Osteoblast (primary cell): ENCODE data around the gene C1orf167. TPM values are rescaled to one million over a fixed set of nuclear protein-coding genes. Genes with fewer than 3 reads are reported as not detected.

Source experiments
- DNase-seq: peaks from one replicate; pipeline ENCODE4 v3.0.0; 2011; ENCODE audit warnings: low spot score, mixed read lengths; ENCODE audit not compliant: insufficient read length; ENCODE audit errors: missing footprints
- H2AFZ ChIP-seq: 2 replicates; pipeline ENCODE4 v1.6.0; 2011; ENCODE audit warnings: mild to moderate bottlenecking, low read length
- H3K27ac ChIP-seq: 2 replicates; pipeline ENCODE4 v1.5.1; 2011; ENCODE audit warnings: mild to moderate bottlenecking, low read depth, low read length, moderate library complexity
- H3K27me3 ChIP-seq: 2 replicates; pipeline ENCODE4 v1.6.0; 2012; ENCODE audit warnings: mild to moderate bottlenecking, control low read depth, inconsistent platforms, low read length, moderate library complexity; ENCODE audit not compliant: insufficient read depth
- H3K36me3 ChIP-seq: 2 replicates; pipeline ENCODE4 v1.5.1; 2011; ENCODE audit warnings: mild to moderate bottlenecking, low read length, control low read depth, moderate library complexity; ENCODE audit not compliant: insufficient read depth
- H3K4me1 ChIP-seq: 2 replicates; pipeline ENCODE4 v1.5.1; 2011; ENCODE audit warnings: mild to moderate bottlenecking, low read length, control low read depth, moderate library complexity; ENCODE audit not compliant: insufficient read depth
- H3K4me2 ChIP-seq: 2 replicates; pipeline ENCODE4 v1.6.0; 2011; ENCODE audit warnings: mild to moderate bottlenecking, low read length; ENCODE audit not compliant: insufficient read depth
- H3K4me3 ChIP-seq: fragments of 200-600 bp; sonication (generic); 3 replicates; pipeline ENCODE4 v1.5.1; 2012; ENCODE audit warnings: mild to moderate bottlenecking, low read length, inconsistent platforms; ENCODE audit not compliant: insufficient read depth
- H3K79me2 ChIP-seq: 2 replicates; pipeline ENCODE4 v1.6.0; 2012; ENCODE audit warnings: mild to moderate bottlenecking, low read length, control low read depth, inconsistent platforms; ENCODE audit not compliant: insufficient read depth
- H3K9me3 ChIP-seq: 2 replicates; pipeline ENCODE4 v1.5.1; 2011; ENCODE audit warnings: low read depth, low read length, control low read depth
- H4K20me1 ChIP-seq: 2 replicates; pipeline ENCODE4 v1.6.0; 2012; ENCODE audit warnings: mild to moderate bottlenecking, low read length, control low read depth; ENCODE audit not compliant: insufficient read depth
- total RNA-seq: library from RNA; depleted of rRNA; stranded (reverse); fragments of >200 nt; gene quantifications from 2 replicates; pipeline ENCODE4 v1.2.3, GENCODE V29; 2012
- TF ChIP-seq, protein P1 (sequence below): IDR thresholded peaks from 2 replicates; pipeline ENCODE4 v1.5.1; 2011; ENCODE audit warnings: mild to moderate bottlenecking, low read depth, low read length, moderate library complexity; ENCODE audit errors: extremely low read depth

Gene C1orf167
- total RNA-seq, 1 donor = not detected

DNA sequence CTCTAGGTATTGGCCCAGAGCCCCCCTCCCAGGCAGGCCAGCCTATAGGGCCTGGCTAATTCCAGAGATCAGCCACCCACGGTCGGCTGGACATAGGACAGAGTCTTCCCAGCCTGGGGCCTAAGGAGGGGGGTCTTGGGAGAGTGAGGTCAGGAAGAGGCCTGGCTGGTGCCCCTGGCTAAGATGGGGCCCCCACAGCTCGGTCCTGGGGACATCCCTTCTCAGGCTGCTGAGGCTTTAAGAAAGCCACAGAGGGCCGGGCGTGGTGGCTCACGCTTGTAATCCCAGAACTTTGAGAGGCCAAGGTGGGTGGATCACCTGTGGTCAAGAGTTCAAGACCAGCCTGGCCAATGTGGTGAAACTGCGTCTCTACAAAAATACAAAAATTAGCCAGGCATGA, 2.5 kb downstream of the C1orf167 start:
- no peaks in the 10 kb centered on the region for H3K4me1 ChIP-seq
- peak; percentile 76 for DNase-seq
- TF ChIP-seq, protein P1, sequence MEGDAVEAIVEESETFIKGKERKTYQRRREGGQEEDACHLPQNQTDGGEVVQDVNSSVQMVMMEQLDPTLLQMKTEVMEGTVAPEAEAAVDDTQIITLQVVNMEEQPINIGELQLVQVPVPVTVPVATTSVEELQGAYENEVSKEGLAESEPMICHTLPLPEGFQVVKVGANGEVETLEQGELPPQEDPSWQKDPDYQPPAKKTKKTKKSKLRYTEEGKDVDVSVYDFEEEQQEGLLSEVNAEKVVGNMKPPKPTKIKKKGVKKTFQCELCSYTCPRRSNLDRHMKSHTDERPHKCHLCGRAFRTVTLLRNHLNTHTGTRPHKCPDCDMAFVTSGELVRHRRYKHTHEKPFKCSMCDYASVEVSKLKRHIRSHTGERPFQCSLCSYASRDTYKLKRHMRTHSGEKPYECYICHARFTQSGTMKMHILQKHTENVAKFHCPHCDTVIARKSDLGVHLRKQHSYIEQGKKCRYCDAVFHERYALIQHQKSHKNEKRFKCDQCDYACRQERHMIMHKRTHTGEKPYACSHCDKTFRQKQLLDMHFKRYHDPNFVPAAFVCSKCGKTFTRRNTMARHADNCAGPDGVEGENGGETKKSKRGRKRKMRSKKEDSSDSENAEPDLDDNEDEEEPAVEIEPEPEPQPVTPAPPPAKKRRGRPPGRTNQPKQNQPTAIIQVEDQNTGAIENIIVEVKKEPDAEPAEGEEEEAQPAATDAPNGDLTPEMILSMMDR = no peak

DNA sequence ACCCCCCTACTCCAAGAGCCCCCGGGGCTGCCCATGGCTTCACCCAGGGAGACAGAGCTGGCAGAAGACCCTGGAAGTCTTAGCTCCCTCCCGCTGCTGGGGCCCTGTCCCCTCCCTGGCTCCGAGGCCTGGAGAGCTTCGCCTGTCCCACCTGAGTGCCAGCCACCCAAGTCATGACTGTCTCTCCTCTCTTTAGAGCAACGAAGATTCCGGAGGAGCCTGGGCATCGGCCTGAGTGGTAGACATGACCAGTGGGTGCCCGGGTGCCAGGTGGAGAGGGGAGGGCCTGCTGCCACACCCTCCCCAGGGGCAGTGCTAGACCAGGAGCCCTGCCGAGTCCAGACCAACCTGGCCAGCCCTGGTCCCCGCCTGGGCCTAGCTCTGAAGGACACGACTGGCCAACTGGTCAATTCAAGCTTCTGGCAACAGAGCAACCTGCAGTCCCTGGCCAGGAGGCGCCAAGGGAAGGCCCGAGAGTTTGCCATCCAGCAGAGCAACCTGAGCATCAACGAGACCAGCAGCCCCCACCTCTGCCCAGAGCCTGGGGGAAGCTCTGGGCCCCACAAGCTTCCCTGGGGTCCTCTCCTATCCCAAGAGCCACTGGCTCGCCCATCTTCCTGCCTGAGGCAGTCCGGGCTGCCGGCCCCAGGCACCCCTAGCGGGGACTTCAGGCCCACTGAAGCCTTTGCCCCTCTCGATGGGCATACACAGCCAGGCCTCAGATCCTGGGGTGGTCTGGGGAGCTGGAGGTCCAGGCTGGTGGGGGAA, 3.9 kb downstream of the C1orf167 start:
- Histone ChIP-seq H3K4me2 (no peak overlapping the region), H4K20me1 (no peaks in the 10 kb centered on the region), H3K4me1 (no peaks in the 10 kb centered on the region), H3K27ac (no peak overlapping the region), H2AFZ (no peak overlapping the region), H3K9me3 (no peaks in the 10 kb centered on the region), H3K4me3 (no peak overlapping the region), H3K27me3 (peaks cover 23% of the 10 kb centered on the region), H3K36me3 (no peaks in the 10 kb centered on the region), H3K79me2 (no peaks in the 10 kb centered on the region)
- DNase-seq = peak; percentile 45
- TF ChIP-seq, protein P1 = no peak

More for the DNA sequence above, 2.5 kb downstream of the C1orf167 start:
- Histone ChIP-seq H3K4me2 (no peak overlapping the region), H3K9me3 (no peaks in the 10 kb centered on the region), H3K27ac (no peak overlapping the region), H3K27me3 (peaks cover 23% of the 10 kb centered on the region), H3K36me3 (no peaks in the 10 kb centered on the region), H3K4me3 (no peak overlapping the region), H4K20me1 (no peaks in the 10 kb centered on the region), H3K79me2 (no peaks in the 10 kb centered on the region), H2AFZ (no peak overlapping the region)

DNA sequence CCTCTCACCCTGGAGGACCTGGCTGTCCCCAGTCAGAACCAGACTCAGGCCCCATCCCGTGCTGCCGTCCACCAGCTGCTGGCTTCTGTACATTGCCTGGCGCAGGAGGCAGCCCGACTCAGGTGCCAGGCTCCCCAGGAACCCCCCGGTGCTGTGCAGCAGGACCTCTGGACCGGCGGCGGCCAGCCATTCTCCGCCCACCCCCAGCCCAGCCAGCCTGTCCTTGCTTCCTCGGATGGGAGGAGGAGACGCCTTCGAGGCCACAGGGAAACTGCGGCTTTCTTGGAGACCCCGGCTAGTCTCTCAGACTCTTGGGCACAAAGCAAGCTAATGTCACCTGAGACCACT, 4.4 kb downstream of the C1orf167 start:
- DNase-seq = peak; percentile 68
- H3K4me2 ChIP-seq = no peak overlapping the region
- TF ChIP-seq, protein P1 = no peak
- H3K4me1 ChIP-seq = no peaks in the 10 kb centered on the region
- no peaks in the 10 kb centered on the region for H3K36me3 ChIP-seq
- H2AFZ ChIP-seq = no peak overlapping the region
- H3K27me3 ChIP-seq = peaks cover 22% of the 10 kb centered on the region
- H3K79me2 ChIP-seq = no peaks in the 10 kb centered on the region
- no peaks in the 10 kb centered on the region for H3K9me3 ChIP-seq
- H3K27ac ChIP-seq = no peak overlapping the region
- H3K4me3 ChIP-seq = no peak overlapping the region
- no peaks in the 10 kb centered on the region for H4K20me1 ChIP-seq

- Histone ChIP-seq H3K36me3 (no peaks in the 10 kb centered on the region), H3K27me3 (peaks cover 8% of the 10 kb centered on the region), H3K9me3 (no peaks in the 10 kb centered on the region), H2AFZ (no peak overlapping the region), H3K4me3 (no peak overlapping the region), H4K20me1 (no peaks in the 10 kb centered on the region), H3K79me2 (no peaks in the 10 kb centered on the region), H3K4me1 (no peaks in the 10 kb centered on the region), H3K4me2 (no peak overlapping the region), H3K27ac (no peak overlapping the region)
- TF ChIP-seq, protein P1 = no peak
- DNase-seq = peak; percentile 43
Observed at GRCh38 chr1:11767922-11768704, 6.1 kb downstream of the C1orf167 start.
